HG02943 (cell line): ENCODE results near the gene NUBPL.
"Not testable (repeated sequence)": the region's sequence is repeated elsewhere in the genome, so short reads cannot be mapped to it uniquely, and the experiment has no call there.

ENCODE experiments used
- ATAC-seq: cut with Tn5 transposase; IDR thresholded peaks from one replicate; pipeline ENCODE4 v1.9.1; 2021; ENCODE audit warnings: mild to moderate bottlenecking, low read depth, moderate library complexity; ENCODE audit not compliant: unreplicated experiment

The NUBPL gene

DNA sequence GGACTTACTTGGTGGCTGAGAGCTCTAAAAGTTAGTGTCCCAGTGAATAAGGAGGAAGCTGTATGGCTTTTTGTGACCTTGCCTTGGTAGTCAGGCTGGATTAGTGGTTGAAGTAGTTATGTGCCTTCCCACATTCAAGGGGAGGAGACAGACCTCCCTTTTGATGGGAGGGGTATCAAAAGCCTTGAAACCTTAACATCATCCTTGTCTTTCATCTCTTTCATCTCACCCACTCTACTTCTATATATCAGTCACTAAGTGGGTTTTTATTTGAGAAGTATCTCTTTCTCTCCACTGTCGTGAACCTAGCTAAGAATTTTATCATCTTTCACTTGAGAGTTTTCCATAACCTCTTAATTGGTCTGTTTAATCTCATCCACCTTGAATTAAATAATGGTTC lies 15.7 kb downstream of the NUBPL start:
- ATAC-seq = no peak

DNA sequence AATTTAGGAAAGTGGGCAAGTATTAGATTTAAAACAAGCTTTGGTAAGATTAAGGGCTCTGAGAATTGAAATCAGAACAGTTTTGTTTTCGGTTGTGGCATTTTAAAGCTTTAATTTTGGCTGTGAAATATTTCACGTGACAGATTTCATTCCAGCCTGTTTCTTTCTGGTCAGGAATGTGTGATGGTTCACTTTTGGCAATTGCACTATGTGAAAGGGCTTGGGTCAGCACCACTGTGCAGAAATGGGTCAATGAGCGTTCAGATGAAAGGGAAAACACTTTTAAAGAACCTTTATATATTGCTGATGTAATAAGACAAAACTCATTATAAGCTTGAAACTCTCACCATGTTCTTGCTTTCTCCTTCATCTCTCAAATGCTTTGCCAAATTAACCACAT lies 17.1 kb downstream of the NUBPL start:
- no peak for ATAC-seq

DNA sequence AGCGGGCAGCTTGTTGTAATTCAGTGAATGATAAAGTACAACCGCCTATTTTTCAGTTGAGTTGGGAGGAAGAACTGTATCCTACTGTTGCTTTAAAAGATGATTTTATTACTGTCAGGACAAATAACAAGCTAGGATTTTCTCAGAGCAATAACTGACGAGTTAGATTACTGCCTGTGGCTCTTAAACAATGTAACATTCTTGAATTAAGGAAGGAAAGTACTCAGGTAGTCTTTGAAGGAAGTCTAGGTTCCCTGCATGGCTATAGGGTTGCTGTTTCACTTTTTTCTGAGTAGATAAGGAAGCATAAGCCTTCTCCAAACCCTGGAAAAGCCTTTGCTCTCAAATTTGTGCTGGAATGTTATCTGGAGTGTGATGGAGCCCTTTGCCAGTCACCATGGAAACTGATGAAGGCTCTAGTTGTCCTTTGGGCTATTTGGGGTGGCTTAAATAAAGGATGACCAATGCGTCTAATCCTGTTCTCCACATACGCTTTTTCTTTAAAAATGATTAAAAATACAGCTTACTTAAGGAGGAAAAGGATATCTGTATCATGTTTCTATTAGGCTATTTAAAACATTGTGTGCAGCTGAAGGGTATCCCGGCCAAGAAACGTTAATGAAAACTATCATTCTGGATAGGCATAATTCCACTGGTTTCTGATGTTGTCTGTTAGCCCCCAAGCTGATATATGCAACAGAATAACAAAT lies 17.7 kb downstream of the NUBPL start:
- no peak for ATAC-seq

DNA sequence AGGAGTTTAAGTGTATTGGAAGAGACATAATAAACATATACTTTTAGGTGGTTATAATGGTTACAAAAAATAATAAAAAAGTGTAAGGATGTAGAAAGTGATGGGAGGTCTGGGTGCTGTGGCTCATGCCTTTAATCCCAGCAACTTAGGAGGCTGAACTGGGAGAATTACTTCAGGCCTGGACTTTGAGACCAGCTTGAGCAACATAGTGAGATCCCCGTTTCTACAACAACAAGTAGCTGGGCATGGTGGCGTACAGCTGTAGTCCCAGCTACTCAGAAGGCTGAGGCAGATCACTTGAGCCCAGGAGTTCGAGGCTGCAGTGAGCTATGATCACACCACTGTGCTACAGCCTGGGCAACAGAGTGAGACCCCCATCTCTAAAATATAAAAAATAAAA lies 19.0 kb downstream of the NUBPL start:
- no peak for ATAC-seq

DNA sequence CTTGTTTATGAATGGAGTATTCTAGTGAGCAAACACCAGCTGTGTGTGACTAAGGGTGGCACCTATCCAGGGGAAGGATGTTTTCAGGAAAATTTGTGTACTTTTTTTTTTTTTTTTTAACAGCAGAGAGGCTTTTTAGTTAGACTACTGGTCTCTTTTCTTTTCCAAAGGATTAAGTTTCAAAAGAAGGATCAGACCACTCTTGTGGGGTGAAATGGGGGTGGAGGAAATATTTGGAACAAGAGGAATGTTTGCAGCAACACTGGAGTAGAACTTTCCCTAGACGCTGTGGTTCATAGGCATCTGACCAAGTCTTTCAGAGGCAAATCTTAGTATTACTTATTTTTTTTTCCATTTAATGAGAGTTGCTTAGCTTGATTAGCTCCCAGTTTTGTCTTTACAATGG lies 21.1 kb downstream of the NUBPL start:
- ATAC-seq = no peak

DNA sequence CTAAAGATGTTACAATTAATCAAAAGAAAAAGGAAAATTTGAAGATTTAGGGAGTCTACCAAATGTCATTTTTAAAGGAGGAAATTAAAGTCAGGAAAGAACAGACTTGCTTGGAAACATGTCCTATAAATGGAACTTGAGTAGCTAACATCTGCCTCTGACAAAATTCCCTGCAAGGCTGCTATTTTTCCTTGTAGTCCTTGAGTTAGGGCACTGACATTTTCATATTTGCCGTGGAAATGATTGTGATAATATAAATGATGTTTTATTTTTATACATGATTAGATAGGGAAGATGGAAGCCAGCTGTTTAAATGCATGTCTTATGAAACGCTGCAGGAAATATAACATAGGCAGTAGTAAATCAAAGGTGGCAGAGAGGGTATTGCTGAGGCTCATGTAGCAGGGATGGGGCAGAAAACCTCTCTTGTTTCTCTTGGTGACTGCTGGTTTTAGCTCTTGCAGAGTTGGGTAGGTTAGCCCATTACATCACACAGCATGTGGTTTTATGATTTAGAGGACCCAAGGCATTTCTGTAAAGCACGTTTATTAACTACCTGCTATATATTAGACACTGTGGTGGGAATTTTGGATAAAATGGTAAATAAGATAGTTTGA lies 21.7 kb downstream of the NUBPL start:
- no peak for ATAC-seq

DNA sequence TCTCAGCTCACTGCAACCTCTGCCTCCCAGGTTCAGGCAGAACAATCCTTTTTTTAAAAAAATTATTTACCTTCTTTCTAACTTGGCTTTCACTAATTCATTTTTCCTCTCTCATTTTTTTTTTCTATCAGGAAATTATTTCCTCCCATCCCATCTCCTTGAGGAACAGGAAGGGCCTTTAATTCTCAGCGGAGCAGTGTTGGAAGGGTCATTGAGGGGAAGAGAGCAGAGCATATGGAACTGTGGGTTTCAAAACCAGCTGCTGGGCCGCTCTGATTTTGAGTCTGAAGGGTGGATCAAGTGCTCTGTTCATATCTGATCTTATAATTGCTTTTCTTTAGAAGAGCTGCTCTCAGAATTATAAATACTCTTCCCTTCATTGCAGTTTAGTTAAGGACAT lies 29.0 kb downstream of the NUBPL start:
- ATAC-seq = no peak

DNA sequence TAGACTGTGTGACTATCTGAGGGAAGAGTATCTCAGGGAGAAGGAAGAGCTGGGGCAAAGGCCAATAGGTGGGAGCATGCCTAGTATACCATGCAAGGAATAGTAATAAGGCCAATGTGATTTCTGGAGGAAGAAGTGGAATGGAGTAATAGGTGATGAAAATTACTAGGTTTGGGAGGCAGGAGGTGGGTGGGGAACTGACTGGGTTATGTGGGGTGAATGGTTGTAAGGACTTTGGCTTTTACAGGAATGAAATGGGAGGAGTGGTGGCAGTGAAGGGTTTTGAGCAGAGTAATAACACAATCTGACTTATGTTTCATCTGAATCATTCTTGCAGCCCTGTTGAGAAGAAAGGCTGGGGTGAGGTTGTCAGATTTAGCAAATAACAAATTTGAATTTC lies 30.9 kb downstream of the NUBPL start:
- no peak for ATAC-seq

DNA sequence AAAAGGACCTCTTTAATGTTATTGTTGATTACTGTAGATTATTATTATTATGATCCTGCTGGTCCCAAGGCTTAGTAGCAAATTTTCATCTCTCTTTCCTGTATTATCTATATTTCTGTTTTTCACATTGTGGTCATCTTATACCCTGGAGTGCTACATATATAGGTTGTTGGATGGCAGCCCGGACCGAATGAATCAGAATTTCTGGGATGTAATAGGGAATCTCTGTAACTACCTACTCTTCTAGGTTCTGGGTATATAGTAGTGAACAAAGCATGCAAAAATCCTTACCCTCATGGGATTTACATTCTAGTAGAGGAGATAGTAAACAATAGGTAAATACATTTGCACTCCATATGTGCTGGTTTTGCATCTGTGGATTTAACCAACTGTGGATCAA lies 31.4 kb downstream of the NUBPL start:
- ATAC-seq = no peak

DNA sequence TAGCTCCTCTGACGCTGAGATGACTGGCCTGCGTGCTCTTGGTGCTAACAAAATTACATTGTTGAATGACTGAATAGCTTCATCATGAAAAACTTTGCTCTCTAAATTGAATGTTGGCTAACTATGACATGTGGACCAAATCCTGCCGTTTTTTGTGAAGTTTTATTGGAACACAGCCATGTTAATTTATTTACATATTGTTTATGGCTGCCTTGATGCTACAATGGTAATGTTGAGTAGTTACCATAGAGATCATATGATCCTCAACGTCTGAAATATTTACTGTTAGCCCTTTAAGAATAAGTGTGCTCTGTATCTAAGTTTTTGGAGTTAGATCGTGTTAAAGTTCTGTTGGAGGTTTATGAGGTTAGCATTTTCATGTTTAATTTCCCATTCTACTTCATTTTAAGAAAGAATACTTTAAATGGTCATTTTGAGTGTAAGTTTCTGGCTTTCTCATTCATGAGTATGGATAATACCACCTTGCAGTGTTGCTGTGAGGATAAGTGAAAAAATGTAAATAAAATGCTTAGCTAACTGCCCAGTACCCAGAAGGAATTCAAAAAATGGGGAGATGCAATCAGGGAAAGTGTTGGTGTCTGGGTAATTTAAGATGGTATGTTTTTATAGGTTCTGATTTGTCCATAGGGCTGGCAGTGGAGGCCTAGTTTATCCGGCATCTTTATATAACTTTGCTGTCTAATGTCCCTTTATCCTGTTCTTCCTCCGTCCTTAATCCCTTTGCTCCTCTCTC lies 35.3 kb downstream of the NUBPL start:
- no peak for ATAC-seq

DNA sequence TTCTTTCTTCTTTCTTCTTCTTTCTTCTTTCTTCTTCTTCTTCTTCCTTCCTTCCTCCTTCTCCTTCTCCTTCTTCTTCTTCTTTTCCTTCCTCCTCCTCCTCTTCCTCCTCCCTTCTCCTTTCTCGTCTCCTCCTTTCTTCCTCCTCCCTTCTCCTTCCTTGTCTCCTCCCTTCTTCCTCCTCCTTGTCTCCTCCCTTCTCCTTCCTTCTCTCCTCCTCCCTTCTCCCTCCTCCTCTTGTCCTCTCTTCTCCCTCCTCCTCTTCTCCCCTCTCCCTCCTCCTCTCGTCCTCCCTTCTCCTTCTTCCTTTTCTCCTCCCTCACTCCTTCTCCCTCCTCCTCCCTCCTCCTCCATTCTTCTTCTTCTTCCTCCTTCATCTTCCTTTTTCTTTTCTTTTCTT lies 44.5 kb downstream of the NUBPL start:
- ATAC-seq = no peak

DNA sequence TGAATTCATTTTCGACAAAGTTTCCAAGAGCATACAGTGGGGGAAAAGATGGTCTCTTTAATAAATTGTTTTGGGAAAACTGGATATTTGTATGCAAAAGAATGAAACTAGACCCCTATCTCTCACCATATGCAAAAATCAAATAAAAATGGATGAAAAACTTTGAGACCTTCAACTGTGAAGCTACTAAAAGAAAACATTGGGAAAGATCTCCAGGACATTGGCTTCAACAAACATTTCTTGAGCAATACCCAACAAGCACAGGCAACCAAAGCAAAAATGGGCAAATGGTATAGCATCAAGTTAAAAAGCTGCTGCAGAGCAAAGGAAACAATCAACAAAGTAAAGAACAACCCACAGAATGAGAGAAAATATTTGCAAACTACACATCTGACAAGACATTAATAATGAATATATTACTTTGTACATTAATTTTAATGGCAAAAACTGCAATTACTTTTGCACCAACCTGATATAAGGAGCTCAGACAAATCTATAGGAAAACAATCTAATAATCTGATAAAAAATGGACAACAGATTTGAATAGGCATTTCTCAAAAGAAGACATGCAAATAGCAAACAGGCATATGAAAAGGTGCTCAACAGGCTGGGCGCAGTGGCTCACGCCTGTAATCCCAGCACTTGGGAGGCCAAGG lies 50.7 kb downstream of the NUBPL start:
- no peak for ATAC-seq

DNA sequence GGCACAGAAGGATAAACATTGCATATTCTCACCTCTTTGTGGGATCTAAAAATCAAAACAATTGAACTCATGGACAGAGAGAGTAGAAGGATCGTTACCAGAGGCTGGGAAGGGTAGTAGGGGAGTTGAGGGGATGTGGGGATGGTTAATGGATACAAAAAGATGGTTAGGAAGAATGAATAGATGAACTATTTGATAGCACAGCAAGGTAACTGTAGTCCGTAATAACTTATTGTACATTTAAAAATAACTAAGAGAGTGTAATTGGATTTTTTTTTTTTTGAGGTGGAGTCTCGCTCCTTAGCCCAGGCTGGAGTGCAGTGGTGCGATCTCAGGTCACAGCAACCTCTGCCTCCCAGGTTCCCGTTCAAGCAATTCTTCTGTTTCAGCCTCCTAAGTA lies 52.0 kb downstream of the NUBPL start:
- ATAC-seq = no peak

DNA sequence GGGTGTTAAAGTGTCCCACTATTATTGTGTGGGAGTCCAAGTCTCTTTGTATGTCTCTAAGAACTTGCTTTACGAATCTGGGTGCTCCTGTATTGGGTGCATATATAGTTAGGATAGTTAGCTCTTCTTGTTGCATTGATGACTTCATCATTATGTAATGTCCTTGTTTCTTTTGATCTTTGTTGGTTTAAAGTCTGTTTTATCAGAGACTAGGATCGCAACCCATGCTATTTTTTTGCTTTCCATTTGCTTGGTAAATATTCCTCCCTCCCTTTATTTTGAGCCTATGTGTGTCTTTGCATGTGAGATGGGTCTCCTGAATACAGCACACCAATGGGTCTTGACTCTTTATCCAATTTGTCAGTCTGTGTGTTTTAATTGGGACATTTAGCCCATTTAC lies 57.7 kb downstream of the NUBPL start:
- ATAC-seq = not testable (repeated sequence)

DNA sequence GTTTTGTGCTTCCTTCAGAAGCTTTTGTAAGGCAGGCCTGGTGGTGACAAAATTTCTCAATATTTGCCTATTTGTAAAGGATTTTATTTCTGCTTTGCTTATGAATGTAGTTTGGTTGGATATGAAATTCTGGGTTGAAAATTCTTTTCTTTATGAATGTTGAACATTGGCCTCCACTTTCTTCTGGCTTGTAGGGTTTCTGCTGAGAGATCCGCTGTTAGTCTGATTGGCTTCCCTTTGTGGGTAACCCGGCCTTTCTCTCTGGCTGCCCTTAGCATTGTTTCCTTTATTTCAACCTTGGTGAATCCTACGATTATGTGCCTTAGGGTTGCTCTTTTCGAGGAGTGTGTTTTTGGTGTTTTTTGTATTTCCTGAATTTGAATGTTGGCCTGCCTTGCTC lies 58.2 kb downstream of the NUBPL start:
- ATAC-seq = no peak

DNA sequence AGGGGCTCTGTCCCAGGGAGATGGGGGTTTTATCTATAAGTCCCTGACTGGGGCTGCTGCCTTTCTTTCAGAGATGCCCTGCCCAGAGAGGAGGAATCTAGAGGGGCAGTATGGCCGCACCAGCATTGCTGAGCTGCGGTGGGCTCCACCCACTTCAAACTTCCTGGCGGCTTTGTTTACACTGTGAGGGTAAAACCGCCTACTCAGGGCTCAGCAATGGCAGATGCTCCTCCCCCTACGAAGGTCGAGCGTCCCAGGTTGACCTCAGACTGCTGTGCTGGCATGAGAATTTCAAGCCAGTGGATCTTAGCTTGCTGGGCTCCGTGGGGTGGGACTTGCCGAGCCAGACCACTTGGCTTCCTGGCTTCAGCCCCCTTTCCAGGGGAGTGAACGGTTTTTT lies 59.7 kb downstream of the NUBPL start:
- ATAC-seq = not testable (repeated sequence)

DNA sequence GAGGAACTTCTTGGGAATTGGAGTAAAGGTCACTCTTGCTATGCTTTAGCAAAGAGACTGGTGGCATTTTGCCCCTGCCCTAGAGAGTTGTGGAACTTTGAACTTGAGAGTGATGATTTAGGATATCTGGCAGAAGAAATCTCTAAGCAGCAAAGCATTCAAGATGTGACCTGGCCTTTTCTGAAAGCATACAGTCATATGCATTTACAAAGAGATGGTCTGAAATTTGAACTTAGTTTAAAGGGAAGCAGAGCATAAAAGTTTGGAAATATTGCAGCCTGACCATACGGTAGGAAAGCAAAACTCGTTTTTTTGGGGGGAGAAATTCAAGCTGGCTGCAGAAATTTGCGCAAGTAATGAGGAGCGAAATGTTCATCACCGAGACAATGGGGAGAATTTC lies 60.9 kb downstream of the NUBPL start:
- no peak for ATAC-seq

DNA sequence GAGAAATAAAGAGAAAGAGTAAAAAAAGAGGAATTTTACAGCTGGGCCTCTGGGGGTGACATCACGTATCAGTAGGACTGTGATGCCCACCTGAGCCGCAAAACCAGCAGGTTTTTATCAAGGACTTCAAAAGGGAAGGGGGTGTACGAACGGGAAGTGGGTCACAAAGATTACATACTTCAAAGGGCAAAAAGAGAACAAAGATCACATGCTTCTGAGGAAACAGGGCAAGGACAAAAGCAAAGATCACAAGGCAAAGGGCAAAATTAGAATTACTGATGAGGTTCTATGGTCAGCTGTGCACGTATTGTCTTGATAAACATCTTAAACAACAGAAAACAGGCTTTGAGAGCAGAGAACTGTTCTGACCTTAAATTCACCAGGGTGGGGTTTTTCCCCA lies 91.7 kb downstream of the NUBPL start:
- ATAC-seq = not testable (repeated sequence)

DNA sequence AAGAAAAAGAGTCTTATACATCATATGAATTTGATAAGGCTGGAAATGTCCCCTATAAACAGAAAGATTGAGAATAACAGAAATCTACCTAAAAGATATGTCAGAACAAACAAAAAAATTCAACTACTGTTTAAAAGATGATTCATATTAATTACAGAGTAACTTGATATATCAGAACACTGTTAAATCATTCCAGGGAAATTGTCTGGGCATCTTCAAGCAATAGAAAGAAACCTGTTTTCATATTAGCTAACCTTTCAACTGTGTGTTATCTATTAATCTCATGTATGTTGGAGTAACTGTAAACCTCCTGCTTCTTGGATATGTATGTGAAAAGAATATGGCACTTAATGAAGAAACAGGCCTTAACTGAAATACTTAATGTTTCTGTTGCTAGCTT lies 96.7 kb downstream of the NUBPL start:
- ATAC-seq = no peak

DNA sequence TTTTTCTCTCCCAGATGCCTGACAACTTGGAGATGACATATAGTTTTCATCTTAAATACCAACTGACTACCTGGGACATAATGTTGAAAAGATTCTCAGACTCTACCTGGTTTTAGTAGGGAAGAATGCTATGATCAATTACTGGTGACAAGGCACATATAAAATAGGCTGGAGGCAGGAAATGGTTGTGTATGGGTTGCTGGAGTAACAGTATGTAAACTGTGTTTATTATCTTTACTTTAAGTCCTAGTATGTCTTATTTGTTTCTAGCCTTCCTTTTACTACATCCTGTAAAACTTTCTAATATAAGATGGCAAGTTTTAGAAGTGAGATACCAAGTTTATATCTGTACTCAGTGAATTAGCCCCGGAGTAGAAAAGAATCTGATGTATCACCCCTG lies 98.1 kb downstream of the NUBPL start:
- ATAC-seq = no peak

DNA sequence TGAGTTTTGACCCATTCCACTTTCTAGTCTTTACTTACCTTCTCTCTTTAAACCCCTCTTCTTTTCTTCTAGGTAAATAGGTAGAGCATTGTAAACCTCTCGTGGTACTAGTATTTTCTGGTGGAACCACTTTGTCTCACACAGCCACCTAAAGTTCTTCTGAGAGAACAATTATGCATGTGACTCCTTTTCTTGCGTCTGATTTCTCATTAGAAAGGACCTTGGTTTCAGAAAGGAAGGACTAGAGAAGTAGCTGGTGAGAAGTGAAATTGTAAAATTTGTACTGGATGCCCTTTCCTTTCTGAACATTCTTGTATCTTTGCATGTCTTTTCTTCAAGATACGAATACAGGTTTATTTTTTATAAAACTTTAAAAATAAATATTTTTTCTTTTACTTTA lies 99.0 kb downstream of the NUBPL start:
- ATAC-seq = no peak
